Ramos (cell line): Measurements from ENCODE around the gene NFIA.

Experiments used
- in situ Hi-C: fragments of 300-500 bp; cut with MboI; formaldehyde crosslinking; loops from one replicate; pipeline ENCODE4 v1.14.3; 2022; ENCODE audit warnings: low sequenced_read_pairs; ENCODE audit not compliant: unreplicated experiment

Gene NFIA

GRCh38 chr1:61310538-61310937 is 228.2 kb downstream of the NFIA start:
- in situ Hi-C loops: no loop called here

GRCh38 chr1:61313906-61314422 is 231.6 kb downstream of the NFIA start:
- in situ Hi-C loops: no loop called here

GRCh38 chr1:61315011-61315410 is 232.7 kb downstream of the NFIA start:
- in situ Hi-C loops: no loop called here

- in situ Hi-C loops: no loop called here
Measured at GRCh38 chr1:61316493-61316892, 234.1 kb downstream of the NFIA start.

DNA sequence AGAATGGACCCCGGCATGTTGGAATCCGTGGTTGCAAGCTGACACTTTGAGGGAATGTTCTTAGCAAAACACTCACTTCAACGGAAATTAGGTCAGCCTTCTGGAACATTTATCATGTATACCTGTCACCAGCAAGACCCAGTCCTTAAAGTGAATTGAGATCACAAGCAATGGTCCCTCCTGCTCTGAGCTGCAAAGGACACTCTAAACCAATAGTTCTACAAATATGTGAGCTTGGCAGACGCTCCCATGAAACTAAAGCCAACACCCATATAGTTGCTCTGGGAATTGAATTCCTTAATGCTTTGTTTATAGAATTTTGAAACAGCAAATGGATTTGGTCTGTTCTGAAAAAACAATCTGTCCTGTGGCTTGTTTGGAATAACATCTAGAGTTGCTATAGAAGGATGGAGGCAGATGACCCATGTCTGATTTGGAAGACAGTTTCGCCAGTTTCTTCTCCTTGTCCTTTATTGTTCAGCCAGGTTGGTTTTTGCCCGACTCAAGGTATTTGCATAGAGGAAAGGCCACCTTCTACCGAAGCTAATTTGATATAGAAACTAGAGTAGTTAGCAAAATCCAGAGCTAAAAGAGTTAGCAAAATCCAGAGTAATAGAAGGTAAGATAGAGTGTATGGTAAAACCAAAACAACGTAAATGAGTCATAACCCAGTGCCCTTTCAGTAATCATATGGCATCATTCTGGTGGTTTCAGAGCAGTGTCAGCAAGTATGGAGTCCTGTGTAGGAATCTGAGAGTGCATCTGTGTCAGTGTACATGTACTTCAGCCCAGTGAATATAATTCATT is 236.2 kb downstream of the NFIA start:
- in situ Hi-C loops: no loop called here

- in situ Hi-C loops: no loop called here
Measured at GRCh38 chr1:61320575-61320974, 238.2 kb downstream of the NFIA start.

- in situ Hi-C loops: no loop called here
Measured at GRCh38 chr1:61322008-61322744, 239.8 kb downstream of the NFIA start.

- in situ Hi-C loops: no loop called here
Measured at GRCh38 chr1:61322769-61323168, 240.4 kb downstream of the NFIA start.

GRCh38 chr1:61323681-61324328 is 241.4 kb downstream of the NFIA start:
- in situ Hi-C loops: no loop called here

DNA sequence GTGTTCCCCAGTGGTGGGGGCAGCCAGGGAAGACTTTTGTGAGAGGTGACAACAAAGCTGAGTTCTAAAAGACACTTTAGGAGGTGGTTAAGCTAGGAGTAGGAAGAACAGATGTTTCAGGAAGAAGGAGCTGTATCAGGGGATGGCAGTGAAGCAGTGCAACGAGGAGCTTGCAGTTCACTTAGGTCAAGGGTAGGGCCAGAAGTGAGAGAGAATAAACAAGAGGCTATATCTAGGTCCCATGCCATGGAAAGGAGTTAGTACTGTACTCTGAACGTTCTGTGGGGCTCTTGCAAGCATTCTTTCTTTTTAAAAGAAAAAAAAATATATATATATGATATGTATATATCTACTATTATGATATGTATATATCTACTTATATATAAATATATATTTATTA is 244.4 kb downstream of the NFIA start:
- in situ Hi-C loops: no loop called here

DNA sequence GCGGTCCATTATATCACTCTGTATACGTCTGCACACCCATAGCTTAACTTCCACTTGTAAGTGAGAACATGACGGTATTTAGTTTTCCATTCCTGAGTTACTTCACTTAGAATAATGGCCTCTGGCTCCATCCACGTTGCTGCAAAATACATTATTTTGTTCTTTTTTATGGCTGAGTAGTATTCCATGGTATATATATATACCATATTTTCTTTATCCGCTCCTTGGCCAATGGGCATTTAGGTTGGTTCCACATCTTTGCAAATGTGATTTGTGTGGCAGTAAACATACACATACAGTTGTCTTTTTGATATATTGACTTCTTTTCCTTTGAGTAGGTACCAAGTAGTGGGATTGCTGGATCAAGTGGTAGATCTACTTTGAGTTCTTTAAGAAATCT is 245.1 kb downstream of the NFIA start:
- in situ Hi-C loops: no loop called here

DNA sequence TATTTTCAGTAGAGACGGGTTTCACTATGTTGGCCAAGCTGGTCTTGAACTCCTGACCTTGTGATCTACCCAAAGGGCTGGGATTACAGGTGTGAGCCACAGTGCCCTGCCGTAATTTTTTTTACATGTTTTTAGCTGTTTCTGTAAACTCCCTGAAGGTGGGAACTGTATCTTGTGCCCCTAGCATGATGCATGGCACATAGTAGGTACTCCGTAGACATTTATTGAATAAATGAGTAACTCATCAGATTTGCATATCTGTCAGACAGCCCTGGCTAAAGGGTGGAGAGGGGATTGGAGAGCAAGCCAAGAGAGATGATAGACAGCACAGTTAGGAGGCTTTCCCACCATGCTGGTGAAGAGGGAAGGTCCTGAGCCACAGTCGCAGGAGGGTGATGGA is 247.2 kb downstream of the NFIA start:
- in situ Hi-C loops: no loop called here

DNA sequence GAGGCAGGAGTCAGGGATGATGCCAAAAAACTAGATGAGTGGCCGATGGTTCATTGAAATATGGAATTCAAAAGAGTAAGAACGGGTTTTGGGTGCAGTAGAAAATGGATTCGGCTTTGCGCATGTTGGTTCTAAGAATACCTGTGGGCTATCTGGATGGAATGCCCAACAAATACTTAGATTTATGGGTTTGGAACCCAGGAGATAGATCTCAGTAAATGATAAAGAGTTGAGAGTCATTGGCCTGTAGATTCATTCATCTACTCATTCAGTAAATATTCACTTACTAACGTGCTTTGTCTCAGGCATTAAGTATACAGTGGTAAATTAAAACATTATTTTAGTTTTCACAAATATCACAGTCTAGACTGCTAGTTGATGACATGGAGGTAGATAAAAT is 247.7 kb downstream of the NFIA start:
- in situ Hi-C loops: no loop called here

GRCh38 chr1:61330571-61330970 is 248.2 kb downstream of the NFIA start:
- in situ Hi-C loops: no loop called here

GRCh38 chr1:61332196-61332753 is 249.9 kb downstream of the NFIA start:
- in situ Hi-C loops: no loop called here

DNA sequence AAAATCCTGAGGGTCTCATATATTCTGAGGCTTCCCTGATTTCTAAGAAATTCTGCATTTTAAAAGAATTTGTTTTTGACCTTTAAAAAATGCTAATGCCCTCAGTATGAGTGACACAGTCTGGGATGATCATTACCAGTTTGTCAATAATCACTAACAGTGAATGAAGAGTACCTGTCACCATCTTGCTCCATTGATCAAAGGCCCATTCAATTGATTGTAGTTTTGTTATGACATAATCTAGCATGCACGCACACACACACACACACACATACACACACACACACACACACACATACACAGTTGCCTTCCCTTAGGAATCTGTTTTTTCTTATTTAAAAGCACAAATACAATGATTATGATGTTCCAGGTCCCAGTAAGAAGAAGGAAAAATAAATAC is 250.4 kb downstream of the NFIA start:
- in situ Hi-C loops: no loop called here

- in situ Hi-C loops: no loop called here
Measured at GRCh38 chr1:61334718-61335589, 252.6 kb downstream of the NFIA start.

DNA sequence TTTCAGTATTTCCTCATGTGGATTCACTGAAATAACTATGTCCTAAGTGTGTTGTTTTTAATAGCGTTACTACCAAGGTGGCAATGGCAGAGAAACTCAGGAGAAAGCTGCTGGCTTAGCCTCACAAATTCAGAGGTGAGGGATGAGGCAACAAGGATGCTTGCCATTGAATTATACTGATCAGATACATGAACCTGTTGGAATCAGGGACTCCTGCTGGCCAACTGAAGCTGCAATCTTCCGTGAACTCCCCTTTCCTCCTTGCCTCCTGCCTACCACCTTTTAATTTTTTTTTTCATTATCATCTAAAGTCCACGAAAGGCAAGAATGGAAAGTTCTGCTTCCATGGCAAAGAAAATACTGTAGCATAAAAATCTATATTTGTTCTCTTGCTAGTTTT is 254.7 kb downstream of the NFIA start:
- in situ Hi-C loops: no loop called here

DNA sequence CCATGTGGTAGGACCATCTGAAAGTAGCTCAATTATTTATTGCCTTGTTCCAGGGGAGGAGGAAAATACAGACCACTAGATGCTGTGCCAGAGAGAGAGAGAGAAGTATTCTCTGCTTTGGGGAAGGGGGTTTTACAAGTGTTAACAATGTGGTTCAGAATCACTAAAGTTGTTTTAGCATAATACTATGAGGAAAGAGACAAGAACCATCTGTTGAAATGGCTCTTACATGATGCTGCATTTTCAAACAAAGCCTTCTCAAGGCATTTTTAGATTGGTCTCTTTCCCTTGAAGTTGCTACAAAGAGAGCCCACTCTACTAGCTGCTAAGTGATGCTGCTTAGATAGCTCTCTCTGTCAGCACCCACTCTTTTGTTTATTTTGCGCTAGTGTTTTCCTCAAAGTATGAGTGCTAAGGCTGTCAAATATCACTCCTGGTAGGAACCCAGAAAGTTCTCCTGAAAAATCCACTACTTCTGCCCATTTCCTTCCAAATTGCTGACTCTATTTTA is 255.1 kb downstream of the NFIA start:
- in situ Hi-C loops: no loop called here
